ENCODE data around the gene HSPB9. TPM values are rescaled to one million over a fixed set of nuclear protein-coding genes. Genes with fewer than 3 reads are reported as not detected.
"Not testable (repeated sequence)": the region's sequence is repeated elsewhere in the genome, so short reads cannot be mapped to it uniquely, and the experiment has no call there.

HSPB9 gene
- total RNA-seq, 4 donors from 2014 or later: 0.33 TPM; not detected in 3

DNA sequence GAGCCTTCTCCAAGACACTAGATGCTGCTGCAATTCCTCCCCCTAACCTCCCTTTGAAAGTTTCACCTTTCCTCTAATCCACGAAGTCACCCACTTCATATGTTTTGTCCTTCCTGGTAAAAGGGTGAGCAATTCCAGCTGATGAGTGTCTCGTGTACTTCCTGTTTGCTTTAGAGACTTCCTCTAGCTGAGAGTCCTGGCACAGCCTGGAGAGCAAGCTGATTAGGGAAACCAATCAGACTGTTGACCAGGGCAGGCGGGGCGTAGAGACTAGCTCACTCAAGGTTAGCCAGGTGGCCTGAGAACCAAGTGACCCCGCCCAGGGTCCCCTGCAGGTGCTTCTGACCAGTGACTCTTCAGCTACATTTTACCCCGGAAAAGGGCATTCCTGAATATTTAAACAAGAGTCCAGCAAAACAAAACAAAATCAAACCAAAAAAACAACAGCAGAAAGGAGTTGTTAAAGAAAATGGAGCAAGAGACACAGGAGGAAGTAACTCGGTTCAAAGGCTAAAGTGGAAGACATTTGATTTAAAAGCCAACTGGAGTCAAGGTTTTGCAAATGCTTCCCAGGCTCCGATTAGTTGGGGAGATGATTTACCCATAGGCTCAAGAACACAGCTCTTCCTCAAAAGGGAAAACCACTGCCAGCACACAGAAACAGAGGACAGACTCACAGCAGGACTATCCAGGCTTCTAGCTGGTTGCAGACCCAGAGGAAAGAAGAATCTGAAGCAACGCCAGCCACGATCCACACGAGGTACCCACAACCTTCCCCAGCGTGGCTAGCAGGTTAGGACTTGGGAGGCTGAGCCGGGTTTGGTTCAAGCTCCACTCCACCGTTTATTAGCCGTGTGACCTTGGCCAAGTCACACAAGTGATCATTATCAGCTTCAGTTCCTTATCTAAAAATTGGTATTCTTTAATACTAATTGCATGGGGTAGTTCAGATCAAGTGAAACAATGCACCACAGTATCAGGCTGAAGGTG is 13.4 kb downstream of the HSPB9 start:
- peak; percentile 94 to 95 for DNase-seq

DNA sequence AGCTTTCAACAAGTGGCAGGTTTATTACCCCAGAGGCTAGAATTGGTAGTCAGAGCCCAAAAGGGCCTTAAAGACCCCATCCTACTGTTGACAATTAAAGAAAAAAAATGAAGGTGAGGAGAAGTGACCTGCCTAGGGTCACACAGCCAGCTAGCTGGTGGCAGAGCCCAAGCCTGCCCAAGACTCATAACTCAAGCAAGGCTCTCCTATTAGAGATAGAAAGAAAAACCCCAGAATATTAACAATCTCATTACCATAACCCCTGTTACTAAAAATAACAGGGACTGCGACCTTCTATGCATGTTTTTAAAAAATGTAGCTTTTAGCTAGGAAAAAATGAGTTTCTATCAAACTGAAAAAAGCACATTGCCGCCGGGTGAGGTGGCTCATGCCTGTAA is 14.0 kb downstream of the HSPB9 start:
- intact Hi-C loops (cut with DNase I): no loop called here
- Histone ChIP-seq H3K36me3 (peaks cover 0 to 5% of the 10 kb centered on the region in 2 donors), H3K4me3 (replicated peaks in 1 of 3) (no peak overlapping the region), H3K27ac (peak overlapping the region; percentile 85 to 89 (median 86)), H3K4me1 (peaks cover 56 to 89% of the 10 kb centered on the region in 2 donors), H3K9me3 (no peaks in the 10 kb centered on the region), H3K27me3 (no peaks in the 10 kb centered on the region)
- TF ChIP-seq POLR2A (IDR thresholded peaks at IDR 0.05): no peak
- TF ChIP-seq, protein P1, sequence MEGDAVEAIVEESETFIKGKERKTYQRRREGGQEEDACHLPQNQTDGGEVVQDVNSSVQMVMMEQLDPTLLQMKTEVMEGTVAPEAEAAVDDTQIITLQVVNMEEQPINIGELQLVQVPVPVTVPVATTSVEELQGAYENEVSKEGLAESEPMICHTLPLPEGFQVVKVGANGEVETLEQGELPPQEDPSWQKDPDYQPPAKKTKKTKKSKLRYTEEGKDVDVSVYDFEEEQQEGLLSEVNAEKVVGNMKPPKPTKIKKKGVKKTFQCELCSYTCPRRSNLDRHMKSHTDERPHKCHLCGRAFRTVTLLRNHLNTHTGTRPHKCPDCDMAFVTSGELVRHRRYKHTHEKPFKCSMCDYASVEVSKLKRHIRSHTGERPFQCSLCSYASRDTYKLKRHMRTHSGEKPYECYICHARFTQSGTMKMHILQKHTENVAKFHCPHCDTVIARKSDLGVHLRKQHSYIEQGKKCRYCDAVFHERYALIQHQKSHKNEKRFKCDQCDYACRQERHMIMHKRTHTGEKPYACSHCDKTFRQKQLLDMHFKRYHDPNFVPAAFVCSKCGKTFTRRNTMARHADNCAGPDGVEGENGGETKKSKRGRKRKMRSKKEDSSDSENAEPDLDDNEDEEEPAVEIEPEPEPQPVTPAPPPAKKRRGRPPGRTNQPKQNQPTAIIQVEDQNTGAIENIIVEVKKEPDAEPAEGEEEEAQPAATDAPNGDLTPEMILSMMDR (IDR thresholded peaks at IDR 0.05): no peak
- WGBS, 2 donors: 83 to 89% methylated on average over 3 of the region's 3 CpGs
- no peak for DNase-seq

More for the DNA sequence above, 13.4 kb downstream of the HSPB9 start:
- Histone ChIP-seq H3K4me1 (peaks cover 56 to 88% of the 10 kb centered on the region in 2 donors), H3K27ac (peak overlapping the region; percentile 85 to 89 (median 86)), H3K4me3 (replicated peaks in 1 of 3) (no peak overlapping the region), H3K9me3 (no peaks in the 10 kb centered on the region), H3K36me3 (no peaks in the 10 kb centered on the region), H3K27me3 (no peaks in the 10 kb centered on the region)
- intact Hi-C loops (cut with DNase I): no loop called here
- TF ChIP-seq POLR2A (IDR thresholded peaks at IDR 0.05): peak in 1 of 2 donors; percentile 41
- TF ChIP-seq, protein P1 (IDR thresholded peaks at IDR 0.05): peak in 1 of 6 experiments; percentile 18
- 43 to 47% methylated on average over 14 to 15 of the region's 15 CpGs for WGBS, 2 donors

DNA sequence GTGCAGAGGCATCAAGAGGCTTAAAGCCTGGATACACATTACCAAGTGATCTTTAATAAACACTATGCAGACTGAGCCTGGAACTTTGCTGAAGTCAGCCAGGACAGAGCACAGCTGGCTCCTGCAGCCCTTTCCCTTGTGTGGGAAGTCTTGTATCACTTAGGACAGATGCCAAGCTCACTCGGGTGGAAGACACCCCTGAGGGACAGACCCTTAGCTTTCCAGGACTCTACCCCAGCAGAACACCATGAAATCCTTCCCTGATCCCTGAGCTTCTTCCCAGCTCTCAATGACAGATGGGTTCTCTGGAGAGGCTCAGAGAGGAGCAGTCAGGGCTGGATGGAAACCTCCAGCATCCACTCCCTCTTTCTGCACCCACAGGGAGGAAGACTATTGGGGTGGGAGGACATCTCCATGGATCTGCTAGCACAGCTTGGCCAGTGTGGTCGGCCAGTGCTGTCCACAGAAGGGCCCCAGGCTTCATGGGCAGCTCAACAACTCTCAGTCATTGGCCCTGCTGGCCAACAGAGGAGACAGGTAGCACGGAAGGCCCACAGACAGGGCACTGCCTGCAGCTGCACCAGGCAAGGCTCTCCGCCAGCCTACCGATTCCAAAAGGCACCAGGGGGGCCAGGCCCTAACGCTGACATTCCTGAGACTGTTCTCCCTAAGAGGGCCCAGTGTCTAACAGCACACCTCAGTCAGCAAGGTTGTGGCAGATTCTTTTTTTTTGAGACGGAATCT is 16.3 kb downstream of the HSPB9 start:
- 50 to 59% methylated on average over 2 to 7 of the region's 7 CpGs for WGBS, 2 donors
- H3K4me1 ChIP-seq: peaks cover 39 to 85% of the 10 kb centered on the region in 2 donors

DNA sequence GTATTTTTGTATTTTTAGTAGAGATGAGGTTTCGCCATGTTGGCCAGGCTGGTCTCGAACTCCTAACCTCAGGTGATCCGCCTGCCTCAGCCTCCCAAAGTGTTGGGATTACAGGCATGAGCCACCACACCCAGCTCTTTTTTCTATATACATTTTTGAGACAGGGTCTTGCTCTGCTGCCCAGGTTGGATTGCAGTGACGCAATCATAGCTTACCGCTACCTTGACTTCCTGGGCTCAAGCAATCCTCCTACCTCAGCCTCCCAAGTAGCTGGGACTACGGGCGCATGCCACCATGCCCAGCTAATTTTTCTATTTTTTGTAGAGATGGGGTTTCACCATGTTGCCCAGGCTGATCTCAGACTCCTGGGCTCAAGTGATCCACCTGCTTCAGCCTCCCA is 18.1 kb downstream of the HSPB9 start:
- H3K9me3 ChIP-seq; intact Hi-C loops (cut with DNase I): not testable (repeated sequence)

More for the DNA sequence above, 16.3 kb downstream of the HSPB9 start:
- DNase-seq: no peak
- Histone ChIP-seq H3K36me3 (peaks cover 0 to 5% of the 10 kb centered on the region in 2 donors), H3K27ac (peak overlapping the region in 2 of 3 donors; percentile 45 to 63), H3K9me3 (no peaks in the 10 kb centered on the region), H3K27me3 (no peaks in the 10 kb centered on the region), H3K4me3 (replicated peaks in 1 of 3) (no peak overlapping the region)
- intact Hi-C loops (cut with DNase I): no loop called here
- no peak for TF ChIP-seq POLR2A (IDR thresholded peaks at IDR 0.05)
- TF ChIP-seq, protein P1 (IDR thresholded peaks at IDR 0.05): no peak

DNA sequence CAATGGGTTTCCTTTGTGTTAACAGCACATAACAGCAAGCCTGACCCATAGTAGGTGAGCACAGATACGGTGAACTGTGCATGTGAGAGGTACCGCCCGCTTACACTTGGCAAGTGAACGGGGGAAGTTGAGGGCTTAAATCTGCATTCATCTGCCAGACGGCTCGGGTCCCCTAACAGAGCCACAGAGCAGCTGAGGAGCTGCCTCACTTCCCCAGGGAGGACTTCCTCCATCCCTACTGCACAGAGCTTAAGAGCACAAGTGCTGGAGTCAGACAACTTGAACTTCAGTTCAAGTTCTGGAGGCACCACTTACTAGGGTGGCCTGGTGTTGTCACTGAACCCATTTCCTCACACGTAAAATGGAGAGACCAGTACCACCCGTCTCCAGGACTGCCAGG is 18.8 kb downstream of the HSPB9 start:
- Histone ChIP-seq H3K9me3 (no peaks in the 10 kb centered on the region), H3K4me1 (peaks cover 18 to 61% of the 10 kb centered on the region in 2 donors), H3K27me3 (no peaks in the 10 kb centered on the region), H3K27ac (no peak overlapping the region), H3K4me3 (replicated peaks in 1 of 3) (no peak overlapping the region), H3K36me3 (peaks cover 5% of the 10 kb centered on the region in 2 donors)
- TF ChIP-seq, protein P1 (IDR thresholded peaks at IDR 0.05): no peak
- no peak for TF ChIP-seq POLR2A (IDR thresholded peaks at IDR 0.05)
- 76 to 79% methylated on average over 8 of the region's 8 CpGs for WGBS, 2 donors
- intact Hi-C loops (cut with DNase I): no loop called here
- DNase-seq: no peak

More for the DNA sequence above, 18.1 kb downstream of the HSPB9 start:
- WGBS, 2 donors: 94 to 100% methylated on average over 7 of the region's 7 CpGs
- H3K36me3 ChIP-seq; H3K27ac ChIP-seq; H3K27me3 ChIP-seq; DNase-seq; H3K4me3 ChIP-seq (replicated peaks in 1 of 3): not testable (repeated sequence)
- H3K4me1 ChIP-seq: peaks cover 25 to 67% of the 10 kb centered on the region in 2 donors
